OCI-LY7 (cell line): ENCODE results near the gene FARSA.

ENCODE experiments used
- CTCF ChIP-seq: fragments of 200-600 bp; sonication (generic); conservative IDR thresholded peaks from 2 replicates; pipeline ENCODE4 v1.5.1; 2014; ENCODE audit warnings: mild to moderate bottlenecking, antibody characterized with exemption, low read length, moderate library complexity, mixed read lengths
- EZH2phosphoT487 ChIP-seq: fragments of 200-600 bp; sonication (generic); IDR thresholded peaks from 2 replicates; pipeline ENCODE4 v1.6.1; 2018; ENCODE audit warnings: low read depth, borderline replicate concordance, mild to moderate bottlenecking, mixed run types, antibody characterized with exemption, low read length, moderate library complexity, mixed read lengths

GRCh38 chr19:12896460-12896859, 37.1 kb downstream of the FARSA start:
- TF ChIP-seq CTCF (no peak), EZH2phosphoT487 (no peak)
